MCF 10A (cell line): ENCODE measurements around the gene WWTR1. TPM values are rescaled to one million over a fixed set of nuclear protein-coding genes. Genes with fewer than 3 reads are reported as not detected.
A peak's percentile ranks its signal among the peaks of the same experiment; 100 is the strongest.

Source experiments
- BruUV-seq: library from RNA; stranded (reverse); fragments of 400-500 nt; replicated peaks from 2 replicates; lab custom pipeline; 2021; lab: Mats Ljungman, UMichigan
- CTCF ChIA-PET: fragments of 300-600 bp; sonication (Branson Sonifier 250); formaldehyde crosslinking; extraction: SDS; loops from one replicate; lab custom pipeline; 2021; ENCODE audit warnings: antibody characterized with exemption, inconsistent platforms; lab: Yijun Ruan, JAX
- POLR2A ChIA-PET: fragments of 300-600, 350-650 bp; sonication (Branson Sonifier 250); formaldehyde crosslinking; extraction: SDS; loops from one replicate; lab custom pipeline; 2020; ENCODE audit warnings: antibody characterized with exemption, inconsistent platforms; lab: Yijun Ruan, JAX
- DNase-seq: peaks from one replicate; pipeline ENCODE4 v3.0.0-alpha.2; 2018; ENCODE audit not compliant: unreplicated experiment
- H3K27ac Mint-ChIP-seq: one replicate; pipeline ENCODE4 v1.8.0; 2022; ENCODE audit warnings: mild to moderate bottlenecking, low read depth, mixed read lengths; ENCODE audit not compliant: unreplicated experiment
- H3K27me3 Mint-ChIP-seq: one replicate; pipeline ENCODE4 v1.8.0; 2022; ENCODE audit warnings: mixed read lengths; ENCODE audit not compliant: insufficient read depth, unreplicated experiment
- H3K36me3 Mint-ChIP-seq: one replicate; pipeline ENCODE4 v1.8.0; 2022; ENCODE audit warnings: mild to moderate bottlenecking, moderate library complexity, mixed read lengths; ENCODE audit not compliant: insufficient read depth, unreplicated experiment
- H3K4me1 Mint-ChIP-seq: one replicate; pipeline ENCODE4 v1.8.0; 2022; ENCODE audit warnings: mixed read lengths; ENCODE audit not compliant: insufficient read depth, unreplicated experiment
- H3K4me3 Mint-ChIP-seq: one replicate; pipeline ENCODE4 v1.8.0; 2022; ENCODE audit warnings: mild to moderate bottlenecking, moderate library complexity, mixed read lengths; ENCODE audit not compliant: unreplicated experiment
- H3K9me3 Mint-ChIP-seq: one replicate; pipeline ENCODE4 v1.8.0; 2022; ENCODE audit warnings: mixed read lengths; ENCODE audit not compliant: unreplicated experiment
- CTCF ChIP-seq: fragments of 200-600 bp; IDR thresholded peaks from one replicate; pipeline ENCODE4 v1.8.0; 2022; ENCODE audit warnings: antibody characterized with exemption, mild to moderate bottlenecking; ENCODE audit not compliant: unreplicated experiment
- intact Hi-C: fragments of 100-400 bp; cut with micrococcal nuclease; formaldehyde crosslinking; loops from 2 replicates; pipeline ENCODE4 v1.14.1; 2022
- total RNA-seq: library from RNA; stranded (reverse); gene quantifications from 2 replicates; pipeline ENCODE4 v1.2.3, GENCODE V29; 2022

WWTR1 gene
- total RNA-seq, 1 experiment from 2014 or later = 52.9 TPM

GRCh38 chr3:149619136-149619535 is 38.7 kb downstream of the WWTR1 start:
- no peak overlapping the region for H3K4me3 Mint-ChIP-seq
- H3K27ac Mint-ChIP-seq = peak overlapping the region; percentile 17
- DNase-seq = peak; percentile 55
- POLR2A ChIA-PET = interaction anchor here (0.6 to 3.3 kb wide), 7 partner anchors 13 to 38 kb away, joined by 3 to 19 read pairs (median 4); partner anchors contain the start of gene WWTR1
- no peaks in the 10 kb centered on the region for H3K27me3 Mint-ChIP-seq
- CTCF ChIA-PET = interaction anchor here (0.9 to 1.6 kb wide), 3 partner anchors 9 to 14 kb away, joined by 3 read pairs; no protein-coding TSS in a partner anchor
- H3K36me3 Mint-ChIP-seq = no peaks in the 10 kb centered on the region
- BruUV-seq = no TSS peak
- H3K9me3 Mint-ChIP-seq = no peaks in the 10 kb centered on the region
- peaks cover 34% of the 10 kb centered on the region for H3K4me1 Mint-ChIP-seq
- no peak for TF ChIP-seq CTCF
- intact Hi-C loops = no loop called here

- H3K4me3 Mint-ChIP-seq = no peak overlapping the region
- ChIA-PET POLR2A (interaction anchor here (0.6 to 3.3 kb wide), 6 partner anchors 22 to 46 kb away, joined by 3 to 19 read pairs (median 4); partner anchors contain the start of gene WWTR1), CTCF (interaction anchor here (0.6 to 1.6 kb wide), 6 partner anchors 8 to 153 kb away, joined by 3 to 5 read pairs (median 3); no protein-coding TSS in a partner anchor)
- peak; percentile 86 for DNase-seq
- peaks cover 34% of the 10 kb centered on the region for H3K4me1 Mint-ChIP-seq
- BruUV-seq = no TSS peak
- intact Hi-C loops = no loop called here
- no peak for TF ChIP-seq CTCF
- H3K27me3 Mint-ChIP-seq = no peaks in the 10 kb centered on the region
- H3K27ac Mint-ChIP-seq = peak overlapping the region; percentile 17
- H3K9me3 Mint-ChIP-seq = no peaks in the 10 kb centered on the region
- no peaks in the 10 kb centered on the region for H3K36me3 Mint-ChIP-seq
Observed at GRCh38 chr3:149618151-149619123, 39.4 kb downstream of the WWTR1 start.

GRCh38 chr3:149615731-149616221 is 42.0 kb downstream of the WWTR1 start:
- Mint-ChIP-seq H3K9me3 (no peaks in the 10 kb centered on the region), H3K4me3 (no peak overlapping the region), H3K27me3 (no peaks in the 10 kb centered on the region), H3K4me1 (peaks cover 19% of the 10 kb centered on the region), H3K27ac (no peak overlapping the region), H3K36me3 (peaks cover 6% of the 10 kb centered on the region)
- intact Hi-C loops = no loop called here
- no peak for TF ChIP-seq CTCF
- ChIA-PET POLR2A (no interaction called here), CTCF (no interaction called here)
- BruUV-seq = no TSS peak
- no peak for DNase-seq

- peaks cover 6% of the 10 kb centered on the region for H3K36me3 Mint-ChIP-seq
- no peaks in the 10 kb centered on the region for H3K27me3 Mint-ChIP-seq
- no peak overlapping the region for H3K4me3 Mint-ChIP-seq
- intact Hi-C loops = no loop called here
- H3K27ac Mint-ChIP-seq = no peak overlapping the region
- no peak for TF ChIP-seq CTCF
- no peaks in the 10 kb centered on the region for H3K9me3 Mint-ChIP-seq
- peaks cover 11% of the 10 kb centered on the region for H3K4me1 Mint-ChIP-seq
- ChIA-PET CTCF (interaction anchor here (0.7 to 1.0 kb wide), 3 partner anchors 17 to 47 kb away, joined by 3 to 5 read pairs (median 5); no protein-coding TSS in a partner anchor), POLR2A (interaction anchor here (0.7 kb wide), 2 partner anchors 34 to 35 kb away, joined by 3 read pairs; no protein-coding TSS in a partner anchor)
- BruUV-seq = no TSS peak
- no peak for DNase-seq
Observed at GRCh38 chr3:149613988-149614387, 43.8 kb downstream of the WWTR1 start.
